Thyroid gland (tissue), 4 donors: ENCODE data around the gene SNAPC3. TPM values are rescaled to one million over a fixed set of nuclear protein-coding genes. Genes with fewer than 3 reads are reported as not detected.

Experiments used
- DNase-seq, 2 donors: peaks; one replicate each; pipeline ENCODE4 v3.0.0-alpha.2; 2019
- H3K27ac ChIP-seq, 3 donors: fragments of 200-600 bp; sonication (generic); 1 replicate in 2 of 3; 2 replicates in 1 of 3; pipeline ENCODE4 v1.5.1; 2016 to 2019; ENCODE audit warnings: mild to moderate bottlenecking in 1 of 3, moderate library complexity in 1 of 3
- H3K27me3 ChIP-seq: fragments of 200-600 bp; sonication (generic); one replicate; pipeline ENCODE4 v1.5.1; 2019
- H3K36me3 ChIP-seq, 2 donors: fragments of 200-600 bp; sonication (generic); one replicate each; pipeline ENCODE4 v1.5.1; 2016 to 2019
- H3K4me1 ChIP-seq, 2 donors: fragments of 200-600 bp; sonication (generic); one replicate each; pipeline ENCODE4 v1.5.1; 2017 to 2019
- H3K4me3 ChIP-seq, 3 donors: fragments of 200-600 bp; sonication (generic); replicated peaks in 1 of 3; 1 replicate in 2 of 3; 2 replicates in 1 of 3; pipeline ENCODE4 v1.5.1; 2016; ENCODE audit warnings: mild to moderate bottlenecking in 1 of 3
- H3K9me3 ChIP-seq: fragments of 200-600 bp; sonication (generic); one replicate; pipeline ENCODE4 v1.5.1; 2017
- POLR2A ChIP-seq, 2 donors: fragments of 450-650 bp; IDR thresholded peaks; one replicate each; pipeline ENCODE4 v1.6.1; 2017; ENCODE audit warnings: antibody characterized with exemption in 2 of 2, mild to moderate bottlenecking in 2 of 2, moderate library complexity in 1 of 2
- WGBS, 2 donors: methylation state at CpG; one replicate each; pipeline ENCODE4 v1.1.5; 2017; 5-methylcytosine and 5-hydroxymethylcytosine counted together
- intact Hi-C: fragments of 100-400 bp; cut with DNase I; formaldehyde crosslinking; loops from one replicate; pipeline ENCODE4 v1.15.1; 2023
- total RNA-seq, 4 donors: library from RNA; depleted of rRNA; stranded (reverse); fragments of >200 nt; gene quantifications; one replicate each; pipeline ENCODE4 v1.2.3, GENCODE V29; 2016
- TF ChIP-seq, protein P1 (sequence below), 6 experiments: fragments of 200-600 bp in 3 of 6; fragments of 450-650 bp in 3 of 6; sonication (generic) in 3 of 6; IDR thresholded peaks; one replicate each; pipeline ENCODE4 v1.5.1; 2016 to 2019; ENCODE audit warnings: antibody characterized with exemption in 6 of 6, mild to moderate bottlenecking in 2 of 6, inconsistent platforms in 1 of 6, moderate library complexity in 1 of 6

Gene SNAPC3
- total RNA-seq, 4 donors from 2014 or later = 32.4 to 51.3 (median 34.2) TPM

GRCh38 chr9:15381491-15381890 is 41.2 kb upstream of the SNAPC3 start:
- no peaks in the 10 kb centered on the region for H3K36me3 ChIP-seq
- intact Hi-C loops = no loop called here
- DNase-seq = no peak
- H3K27ac ChIP-seq = no peak overlapping the region
- no peaks in the 10 kb centered on the region for H3K9me3 ChIP-seq
- peaks cover 0 to 5% of the 10 kb centered on the region in 2 donors for H3K4me1 ChIP-seq
- no peaks in the 10 kb centered on the region for H3K27me3 ChIP-seq
- 95 to 96% methylated on average over 1 of the region's 1 CpG for WGBS, 2 donors
- H3K4me3 ChIP-seq = no peak overlapping the region
- no peak for TF ChIP-seq POLR2A (IDR thresholded peaks at IDR 0.05)
- TF ChIP-seq, protein P1, sequence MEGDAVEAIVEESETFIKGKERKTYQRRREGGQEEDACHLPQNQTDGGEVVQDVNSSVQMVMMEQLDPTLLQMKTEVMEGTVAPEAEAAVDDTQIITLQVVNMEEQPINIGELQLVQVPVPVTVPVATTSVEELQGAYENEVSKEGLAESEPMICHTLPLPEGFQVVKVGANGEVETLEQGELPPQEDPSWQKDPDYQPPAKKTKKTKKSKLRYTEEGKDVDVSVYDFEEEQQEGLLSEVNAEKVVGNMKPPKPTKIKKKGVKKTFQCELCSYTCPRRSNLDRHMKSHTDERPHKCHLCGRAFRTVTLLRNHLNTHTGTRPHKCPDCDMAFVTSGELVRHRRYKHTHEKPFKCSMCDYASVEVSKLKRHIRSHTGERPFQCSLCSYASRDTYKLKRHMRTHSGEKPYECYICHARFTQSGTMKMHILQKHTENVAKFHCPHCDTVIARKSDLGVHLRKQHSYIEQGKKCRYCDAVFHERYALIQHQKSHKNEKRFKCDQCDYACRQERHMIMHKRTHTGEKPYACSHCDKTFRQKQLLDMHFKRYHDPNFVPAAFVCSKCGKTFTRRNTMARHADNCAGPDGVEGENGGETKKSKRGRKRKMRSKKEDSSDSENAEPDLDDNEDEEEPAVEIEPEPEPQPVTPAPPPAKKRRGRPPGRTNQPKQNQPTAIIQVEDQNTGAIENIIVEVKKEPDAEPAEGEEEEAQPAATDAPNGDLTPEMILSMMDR (IDR thresholded peaks at IDR 0.05) = no peak

GRCh38 chr9:15386465-15386864 is 36.2 kb upstream of the SNAPC3 start:
- no peak overlapping the region for H3K27ac ChIP-seq
- no peak for TF ChIP-seq POLR2A (IDR thresholded peaks at IDR 0.05)
- TF ChIP-seq, protein P1 (IDR thresholded peaks at IDR 0.05) = no peak
- H3K27me3 ChIP-seq = no peaks in the 10 kb centered on the region
- no peaks in the 10 kb centered on the region for H3K4me1 ChIP-seq
- H3K36me3 ChIP-seq = no peaks in the 10 kb centered on the region
- no peak overlapping the region for H3K4me3 ChIP-seq
- WGBS, 2 donors = 77 to 78% methylated on average over 6 of the region's 6 CpGs
- H3K9me3 ChIP-seq = no peaks in the 10 kb centered on the region
- DNase-seq = no peak
- intact Hi-C loops = no loop called here

GRCh38 chr9:15389173-15389572 is 33.5 kb upstream of the SNAPC3 start:
- intact Hi-C loops = no loop called here
- Histone ChIP-seq H3K27me3 (no peaks in the 10 kb centered on the region), H3K4me3 (no peak overlapping the region), H3K36me3 (no peaks in the 10 kb centered on the region), H3K4me1 (no peaks in the 10 kb centered on the region), H3K27ac (no peak overlapping the region), H3K9me3 (no peaks in the 10 kb centered on the region)
- TF ChIP-seq, protein P1 (IDR thresholded peaks at IDR 0.05) = no peak
- TF ChIP-seq POLR2A (IDR thresholded peaks at IDR 0.05) = no peak
- DNase-seq = no peak

GRCh38 chr9:15389631-15390030 is 33.0 kb upstream of the SNAPC3 start:
- no peaks in the 10 kb centered on the region for H3K4me1 ChIP-seq
- WGBS, 2 donors = 93 to 94% methylated on average over 4 of the region's 4 CpGs
- no peaks in the 10 kb centered on the region for H3K9me3 ChIP-seq
- no peak overlapping the region for H3K4me3 ChIP-seq
- DNase-seq = no peak
- intact Hi-C loops = no loop called here
- no peak overlapping the region for H3K27ac ChIP-seq
- no peaks in the 10 kb centered on the region for H3K36me3 ChIP-seq
- no peak for TF ChIP-seq POLR2A (IDR thresholded peaks at IDR 0.05)
- TF ChIP-seq, protein P1 (IDR thresholded peaks at IDR 0.05) = no peak
- H3K27me3 ChIP-seq = no peaks in the 10 kb centered on the region

GRCh38 chr9:15390201-15390600 is 32.5 kb upstream of the SNAPC3 start:
- TF ChIP-seq POLR2A (IDR thresholded peaks at IDR 0.05) = no peak
- TF ChIP-seq, protein P1 (IDR thresholded peaks at IDR 0.05) = no peak
- Histone ChIP-seq H3K27me3 (no peaks in the 10 kb centered on the region), H3K9me3 (no peaks in the 10 kb centered on the region), H3K4me1 (no peaks in the 10 kb centered on the region), H3K36me3 (no peaks in the 10 kb centered on the region), H3K27ac (no peak overlapping the region), H3K4me3 (no peak overlapping the region)
- WGBS, 2 donors = 95 to 97% methylated on average over 2 of the region's 2 CpGs
- intact Hi-C loops = no loop called here
- DNase-seq = no peak
